C4-2B (cell line): ENCODE data around the gene PRPF39.

Source experiments
- CTCF ChIP-seq: fragments of 450-650 bp; conservative IDR thresholded peaks from 2 replicates; pipeline ENCODE4 v1.5.1; 2017; ENCODE audit warnings: mild to moderate bottlenecking
- ZFX ChIP-seq: fragments of 450-650 bp; IDR thresholded peaks from 2 replicates; pipeline ENCODE4 v1.6.1; 2017

- TF ChIP-seq CTCF (no peak), ZFX (no peak)
These were observed 18.0 kb upstream of the PRPF39 start for GRCh38 chr14:45065956-45066355.
